Measurements from ENCODE around the gene HOXA6. TPM values are rescaled to one million over a fixed set of nuclear protein-coding genes. Genes with fewer than 3 reads are reported as not detected.

The HOXA6 gene
- total RNA-seq, 1 experiment from 2014 or later, result 0.65 TPM

DNA sequence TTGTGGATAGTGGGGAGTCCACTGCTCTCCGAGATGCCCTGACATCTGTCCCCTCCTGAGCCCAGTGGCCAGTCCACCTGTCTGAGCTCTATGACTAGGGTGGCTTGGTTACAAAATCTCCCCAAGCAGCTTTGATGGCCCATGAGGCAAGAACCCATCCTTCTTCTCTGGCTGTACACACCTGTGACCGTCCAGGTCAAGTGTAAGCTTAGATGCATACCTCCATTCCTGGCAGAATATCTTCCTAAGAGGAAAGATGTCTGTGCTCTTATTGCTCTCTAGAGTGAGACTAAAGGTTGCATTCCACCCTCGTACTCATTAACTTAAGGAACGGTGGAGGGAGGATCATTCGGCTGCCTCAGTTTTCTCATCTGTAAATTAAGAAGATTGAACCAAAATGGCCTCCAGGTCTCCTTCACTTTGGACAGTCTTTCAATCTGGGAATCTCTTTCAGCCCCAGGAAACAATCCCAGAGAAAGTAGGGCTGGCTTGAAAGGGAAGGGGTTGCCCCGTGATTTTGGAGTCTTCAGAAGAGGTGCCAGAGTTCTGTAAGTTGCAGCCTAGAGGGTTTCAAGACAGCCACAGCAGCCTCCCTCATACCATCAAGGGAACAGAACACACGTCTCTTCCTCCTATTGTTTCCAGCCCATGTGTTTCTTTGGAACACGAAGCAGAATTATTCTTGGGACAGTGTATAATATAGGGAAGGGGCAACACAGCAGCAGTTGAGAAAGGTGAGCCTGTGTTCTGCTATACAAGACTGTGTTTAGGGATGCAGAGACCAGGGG is 22.5 kb downstream of the HOXA6 start:
- ChIA-PET POLR2A (ENCODE audit: unreplicated experiment) (no interaction called here), CTCF (no interaction called here)
- H3K9me3 ChIP-seq (ENCODE audit: insufficient read depth, low read depth), result no peaks in the 10 kb centered on the region
- H3F3A ChIP-seq (ENCODE audit: insufficient read depth, low read depth), result peaks cover 11% of the 10 kb centered on the region; the same call in 1 of the 2 replicates
- H3K4me1 ChIP-seq (replicated peaks; ENCODE audit: insufficient read depth), result peaks cover 9% of the 10 kb centered on the region; the same call in 1 of the 2 replicates
- no TSS peak for BruUV-seq (replicated peaks)
- intact Hi-C loops (cut with micrococcal nuclease; ENCODE audit: unreplicated experiment), result no loop called here
- H3K27me3 ChIP-seq (ENCODE audit: insufficient read depth, low read depth), result no peaks in the 10 kb centered on the region
- TF ChIP-seq EZH2 (IDR thresholded peaks at IDR 0.05; ENCODE audit: low read depth), result no peak
- TF ChIP-seq, protein P1, sequence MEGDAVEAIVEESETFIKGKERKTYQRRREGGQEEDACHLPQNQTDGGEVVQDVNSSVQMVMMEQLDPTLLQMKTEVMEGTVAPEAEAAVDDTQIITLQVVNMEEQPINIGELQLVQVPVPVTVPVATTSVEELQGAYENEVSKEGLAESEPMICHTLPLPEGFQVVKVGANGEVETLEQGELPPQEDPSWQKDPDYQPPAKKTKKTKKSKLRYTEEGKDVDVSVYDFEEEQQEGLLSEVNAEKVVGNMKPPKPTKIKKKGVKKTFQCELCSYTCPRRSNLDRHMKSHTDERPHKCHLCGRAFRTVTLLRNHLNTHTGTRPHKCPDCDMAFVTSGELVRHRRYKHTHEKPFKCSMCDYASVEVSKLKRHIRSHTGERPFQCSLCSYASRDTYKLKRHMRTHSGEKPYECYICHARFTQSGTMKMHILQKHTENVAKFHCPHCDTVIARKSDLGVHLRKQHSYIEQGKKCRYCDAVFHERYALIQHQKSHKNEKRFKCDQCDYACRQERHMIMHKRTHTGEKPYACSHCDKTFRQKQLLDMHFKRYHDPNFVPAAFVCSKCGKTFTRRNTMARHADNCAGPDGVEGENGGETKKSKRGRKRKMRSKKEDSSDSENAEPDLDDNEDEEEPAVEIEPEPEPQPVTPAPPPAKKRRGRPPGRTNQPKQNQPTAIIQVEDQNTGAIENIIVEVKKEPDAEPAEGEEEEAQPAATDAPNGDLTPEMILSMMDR (conservative IDR thresholded peaks at IDR 0.05), result no peak
- H4K20me1 ChIP-seq (ENCODE audit: insufficient read depth), result no peaks in the 10 kb centered on the region
- H3K36me3 ChIP-seq (ENCODE audit: low read depth), result peaks cover 8% of the 10 kb centered on the region; the same call in 1 of the 2 replicates
- no peak overlapping the region for H3K4me3 ChIP-seq
- H3K79me2 ChIP-seq (ENCODE audit: low read depth), result no peaks in the 10 kb centered on the region
- H3K4me2 ChIP-seq, result no peak overlapping the region
- no peak overlapping the region for H2AFZ ChIP-seq
- H3K27ac ChIP-seq, result no peak overlapping the region
- no peaks in the 10 kb centered on the region for H3K9me2 ChIP-seq (ENCODE audit: insufficient read depth)
- DNase-seq, result no peak

DNA sequence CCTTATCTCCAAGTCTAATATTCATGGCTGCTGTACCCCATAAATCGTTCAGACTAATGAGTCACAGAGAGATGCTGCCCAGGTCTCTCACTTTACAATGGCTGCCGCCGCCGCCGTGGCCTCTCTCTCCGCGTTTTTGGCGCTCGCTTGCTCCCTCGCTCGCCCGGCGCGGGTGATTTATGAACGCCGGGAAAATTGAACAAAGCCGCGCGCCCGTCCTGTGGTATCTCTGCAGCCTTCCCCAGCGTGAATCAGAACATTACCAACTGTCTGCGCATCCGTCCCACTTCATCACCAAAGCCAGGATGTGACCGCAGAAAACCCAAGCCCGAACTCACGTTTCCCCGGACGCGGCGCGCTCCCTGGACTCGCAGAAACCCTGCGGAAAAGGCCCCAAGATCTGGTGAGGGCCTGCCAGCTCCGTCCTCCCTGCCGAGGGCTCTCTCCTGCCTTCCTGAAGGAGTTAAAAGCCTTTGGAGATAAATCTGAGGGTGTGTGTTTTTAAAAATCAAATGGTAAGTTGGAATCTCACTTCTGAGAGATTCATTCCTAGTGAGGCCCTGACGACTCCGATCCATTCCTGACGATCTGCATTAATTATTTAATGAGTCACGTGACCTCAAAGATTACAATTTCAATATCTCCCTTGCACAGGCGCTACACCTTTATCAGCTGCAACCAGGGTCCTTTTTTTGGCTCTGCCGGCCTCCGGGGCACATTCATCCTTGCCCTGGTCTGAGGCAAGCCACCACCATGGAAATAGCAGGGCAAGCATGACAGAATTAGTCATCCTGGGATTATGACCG is 23.3 kb downstream of the HOXA6 start:
- Histone ChIP-seq H3K4me1 (replicated peaks; ENCODE audit: insufficient read depth) (peaks cover 9% of the 10 kb centered on the region; the same call in 1 of the 2 replicates), H3K79me2 (ENCODE audit: low read depth) (no peaks in the 10 kb centered on the region), H3K27ac (no peak overlapping the region), H3K4me2 (no peak overlapping the region), H2AFZ (no peak overlapping the region), H3K36me3 (ENCODE audit: low read depth) (peaks cover 8% of the 10 kb centered on the region; the same call in 1 of the 2 replicates), H4K20me1 (ENCODE audit: insufficient read depth) (no peaks in the 10 kb centered on the region), H3K27me3 (ENCODE audit: insufficient read depth, low read depth) (no peaks in the 10 kb centered on the region), H3K4me3 (no peak overlapping the region), H3F3A (ENCODE audit: insufficient read depth, low read depth) (peaks cover 19% of the 10 kb centered on the region), H3K9me2 (ENCODE audit: insufficient read depth) (no peaks in the 10 kb centered on the region), H3K9me3 (ENCODE audit: insufficient read depth, low read depth) (no peaks in the 10 kb centered on the region)
- TF ChIP-seq, protein P1 (conservative IDR thresholded peaks at IDR 0.05), result no peak
- no peak for TF ChIP-seq EZH2 (IDR thresholded peaks at IDR 0.05; ENCODE audit: low read depth)
- CTCF ChIA-PET, result no interaction called here
- intact Hi-C loops (cut with micrococcal nuclease; ENCODE audit: unreplicated experiment), result no loop called here
- BruUV-seq (replicated peaks), result no TSS peak
- DNase-seq, result no peak
- POLR2A ChIA-PET (ENCODE audit: unreplicated experiment), result interaction anchor here (0.6 kb wide), 1 partner anchor 11 kb away, joined by 4 read pairs; no protein-coding TSS in a partner anchor

DNA sequence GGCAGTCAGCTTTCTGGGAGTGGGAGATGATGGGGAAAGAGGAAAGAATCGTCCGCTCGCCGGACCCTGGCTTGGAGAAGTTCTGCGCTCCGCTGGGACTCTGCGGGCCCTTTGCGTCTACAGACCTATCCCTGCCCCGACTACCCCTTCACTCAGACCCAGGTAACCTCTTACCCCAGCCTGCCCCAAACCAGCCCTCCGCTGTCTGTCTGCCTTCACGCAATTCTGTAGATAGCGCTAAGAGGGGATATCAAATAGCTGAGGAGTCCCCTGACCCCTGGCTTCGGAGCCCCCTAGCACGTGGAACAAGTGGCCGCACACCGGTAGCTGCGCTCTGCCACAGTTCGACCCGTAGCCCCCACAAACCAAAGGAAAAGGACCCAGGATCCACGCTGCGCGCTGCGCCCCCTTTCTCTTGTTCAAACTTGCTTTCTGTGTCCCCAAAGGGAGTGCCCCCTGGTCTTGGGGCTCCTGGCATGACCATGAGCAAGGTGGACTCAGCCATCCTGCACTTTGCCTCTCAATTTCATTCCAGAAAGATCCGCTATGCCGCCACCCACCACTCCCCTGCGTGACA is 24.0 kb downstream of the HOXA6 start:
- H2AFZ ChIP-seq, result no peak overlapping the region
- intact Hi-C loops (cut with micrococcal nuclease; ENCODE audit: unreplicated experiment), result no loop called here
- H3K9me3 ChIP-seq (ENCODE audit: insufficient read depth, low read depth), result no peaks in the 10 kb centered on the region
- 0 out of 2 replicates have a peak, but pooled peaks cover 5% of the 10 kb centered on the region for H3K79me2 ChIP-seq (ENCODE audit: low read depth)
- no peak for DNase-seq
- CTCF ChIA-PET, result no interaction called here
- H3K36me3 ChIP-seq (ENCODE audit: low read depth), result peaks cover 11% of the 10 kb centered on the region; the same call in 1 of the 2 replicates
- peaks cover 9% of the 10 kb centered on the region; the same call in 1 of the 2 replicates for H3K4me1 ChIP-seq (replicated peaks; ENCODE audit: insufficient read depth)
- POLR2A ChIA-PET (ENCODE audit: unreplicated experiment), result interaction anchor here (0.6 kb wide), 1 partner anchor 11 kb away, joined by 4 read pairs; no protein-coding TSS in a partner anchor
- H3K27me3 ChIP-seq (ENCODE audit: insufficient read depth, low read depth), result no peaks in the 10 kb centered on the region
- H4K20me1 ChIP-seq (ENCODE audit: insufficient read depth), result no peaks in the 10 kb centered on the region
- BruUV-seq (replicated peaks), result no TSS peak
- TF ChIP-seq, protein P1 (conservative IDR thresholded peaks at IDR 0.05), result no peak
- no peak for TF ChIP-seq EZH2 (IDR thresholded peaks at IDR 0.05; ENCODE audit: low read depth)
- no peak overlapping the region for H3K27ac ChIP-seq
- H3K4me3 ChIP-seq, result no peak overlapping the region
- H3F3A ChIP-seq (ENCODE audit: insufficient read depth, low read depth), result peaks cover 27% of the 10 kb centered on the region
- no peaks in the 10 kb centered on the region for H3K9me2 ChIP-seq (ENCODE audit: insufficient read depth)
- no peak overlapping the region for H3K4me2 ChIP-seq
